SU-DHL-6 (cell line): ENCODE measurements around the gene KAZN.

Experiments
- H2AFZ ChIP-seq: fragments of 200-600 bp; sonication (generic); 2 replicates; pipeline ENCODE4 v1.6.1; 2014; ENCODE audit warnings: low read depth, mild to moderate bottlenecking, moderate library complexity, mixed read lengths, antibody characterized with exemption, low read length; ENCODE audit not compliant: severe bottlenecking
- H3F3A ChIP-seq: fragments of 200-600 bp; shearing (Covaris generic); 2 replicates; pipeline ENCODE4 v1.6.0; 2016; ENCODE audit warnings: antibody characterized with exemption, mild to moderate bottlenecking; ENCODE audit not compliant: insufficient read depth
- H3K27ac ChIP-seq: fragments of 200-600 bp; sonication (generic); 2 replicates; pipeline ENCODE4 v1.5.1; 2016; ENCODE audit warnings: low read depth, mild to moderate bottlenecking, low read length, moderate library complexity, mixed read lengths
- H3K27me3 ChIP-seq: fragments of 200-600 bp; sonication (generic), shearing (Covaris generic); 2 replicates; pipeline ENCODE4 v1.6.0; 2014; ENCODE audit warnings: mild to moderate bottlenecking, low read length
- H3K36me3 ChIP-seq: fragments of 200-600 bp; sonication (generic); 2 replicates; pipeline ENCODE4 v1.6.1; 2014; ENCODE audit warnings: mild to moderate bottlenecking, low read length, mixed read lengths
- H3K4me2 ChIP-seq: fragments of 300-600, 200-600 bp; shearing (Covaris generic), sonication (generic); 2 replicates; pipeline ENCODE4 v1.6.0; 2014; ENCODE audit warnings: low read length, low read depth, mild to moderate bottlenecking; ENCODE audit not compliant: poor library complexity, severe bottlenecking
- H3K4me3 ChIP-seq: fragments of 200-600 bp; sonication (generic); 2 replicates; pipeline ENCODE4 v1.5.1; 2014; ENCODE audit warnings: antibody characterized with exemption, low read length, mild to moderate bottlenecking, mixed read lengths; ENCODE audit not compliant: insufficient read depth, poor library complexity, severe bottlenecking
- H3K79me2 ChIP-seq: fragments of 200-600 bp; sonication (generic); 2 replicates; pipeline ENCODE4 v1.6.1; 2014; ENCODE audit warnings: mild to moderate bottlenecking, low read length, moderate library complexity; ENCODE audit not compliant: insufficient read depth
- H3K9ac ChIP-seq: fragments of 200-600 bp; sonication (generic); 2 replicates; pipeline ENCODE4 v1.7.0; 2014; ENCODE audit warnings: mild to moderate bottlenecking, low read length
- H3K9me2 ChIP-seq: fragments of 200-600 bp; sonication (generic); replicated peaks from 2 replicates; pipeline ENCODE4 v1.6.1; 2014; ENCODE audit warnings: low read length; ENCODE audit not compliant: insufficient read depth
- H3K9me3 ChIP-seq: fragments of 200-600 bp; sonication (generic); 2 replicates; pipeline ENCODE4 v1.6.1; 2014; ENCODE audit warnings: low read length, mixed read lengths; ENCODE audit not compliant: insufficient read depth
- H4K20me1 ChIP-seq: fragments of 200-600 bp; sonication (generic); 2 replicates; pipeline ENCODE4 v1.6.1; 2014; ENCODE audit warnings: low read depth, mild to moderate bottlenecking, antibody characterized with exemption, low read length, moderate library complexity, mixed read lengths
- EZH2phosphoT487 ChIP-seq: fragments of 200-600 bp; sonication (generic), shearing (Covaris generic); conservative IDR thresholded peaks from 2 replicates; pipeline ENCODE4 v1.6.1; 2018; ENCODE audit warnings: mild to moderate bottlenecking, antibody characterized with exemption, low read length, moderate library complexity, mixed read lengths
- TF ChIP-seq, protein P1 (sequence below): fragments of 200-600 bp; sonication (generic); IDR thresholded peaks from one replicate; pipeline ENCODE4 v1.5.1; 2017; ENCODE audit warnings: antibody characterized with exemption, mild to moderate bottlenecking, low read length, moderate library complexity; ENCODE audit not compliant: insufficient read depth, poor library complexity, severe bottlenecking

Gene KAZN

DNA sequence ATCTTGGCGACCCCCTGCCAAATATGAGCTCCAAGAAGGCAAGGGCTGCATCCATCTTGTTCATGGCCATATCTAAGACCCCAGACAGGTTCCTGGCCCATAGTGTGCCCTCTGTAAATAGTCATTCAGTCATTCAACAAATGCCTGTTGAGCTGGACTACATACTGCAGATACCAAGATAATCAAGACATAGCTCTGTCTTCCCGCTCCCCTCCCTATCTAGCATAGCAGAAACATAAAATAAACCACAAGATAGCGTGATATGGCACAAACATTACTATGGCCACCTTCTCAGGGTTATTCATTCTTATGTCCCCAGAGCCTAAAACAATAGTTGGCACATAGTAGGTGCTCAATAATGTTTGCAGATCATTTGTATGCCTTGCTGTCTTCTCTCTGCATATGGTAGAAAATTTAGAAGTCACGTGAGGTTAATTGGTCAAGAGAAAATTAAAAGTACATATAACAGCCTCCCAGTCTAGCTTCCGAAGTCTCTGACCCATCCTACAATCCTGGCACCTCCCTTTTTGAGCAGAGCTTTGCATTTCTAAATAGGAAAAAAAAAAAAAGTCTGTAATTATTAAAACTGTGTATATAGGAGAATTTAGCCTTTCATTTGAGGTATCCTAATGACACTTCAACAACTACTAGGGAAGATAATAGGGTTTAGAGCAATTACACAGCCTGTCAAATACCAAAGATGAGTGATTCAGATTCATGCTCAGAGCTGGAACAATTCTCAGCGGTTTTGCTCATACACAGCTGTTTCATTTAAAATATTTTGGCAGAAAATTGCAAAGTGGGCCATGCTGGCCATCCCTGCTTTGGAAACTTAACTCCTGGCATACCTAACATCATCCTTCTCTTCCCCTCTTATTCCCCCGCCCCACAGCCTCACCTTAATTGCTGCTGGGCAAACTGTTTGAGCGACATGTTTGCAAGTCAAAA lies 219.0 kb downstream of the KAZN start:
- no peaks in the 10 kb centered on the region for H3K36me3 ChIP-seq

DNA sequence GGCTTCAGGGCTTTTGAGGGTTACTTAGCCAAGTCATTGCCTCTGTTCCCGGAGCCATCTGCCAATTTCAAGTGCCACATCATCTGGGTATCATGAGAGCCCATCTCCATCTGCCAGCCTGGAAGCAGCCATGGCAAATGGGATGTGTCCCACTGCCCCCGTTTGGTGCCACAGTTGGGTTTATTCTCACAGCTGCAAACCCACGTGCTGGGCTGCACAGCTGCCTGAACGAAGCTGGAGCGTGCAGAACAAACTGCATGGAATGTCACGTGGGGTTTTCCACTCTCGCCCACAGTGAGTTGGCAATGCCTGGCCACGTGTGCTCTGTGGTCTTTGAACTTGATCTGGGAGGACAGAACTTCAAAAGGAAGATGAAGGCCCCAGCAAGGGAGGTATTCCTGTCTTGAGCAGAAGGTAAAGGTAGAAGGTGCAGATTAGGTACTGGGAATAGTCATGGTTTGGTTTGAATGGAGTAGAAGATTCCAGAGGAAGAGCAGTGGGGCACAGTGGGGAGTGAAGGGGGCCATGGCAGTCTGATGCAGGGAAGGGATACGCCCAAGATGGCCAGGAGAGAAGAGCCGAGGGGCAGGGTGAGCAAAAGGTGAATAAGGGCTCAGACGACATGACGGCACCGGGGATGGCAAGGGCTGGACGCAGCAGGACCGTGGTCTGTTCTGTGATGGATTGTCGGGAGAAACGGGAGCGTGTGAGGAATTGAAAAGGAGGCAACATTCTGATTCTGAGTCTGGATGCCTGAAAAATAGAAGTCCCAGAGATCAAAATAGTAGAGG lies 222.0 kb downstream of the KAZN start:
- Histone ChIP-seq H3K9ac (no peak overlapping the region), H3F3A (no peaks in the 10 kb centered on the region), H3K4me3 (no peak overlapping the region), H3K27me3 (no peaks in the 10 kb centered on the region), H3K4me2 (no peak overlapping the region), H3K79me2 (no peaks in the 10 kb centered on the region), H3K9me3 (no peaks in the 10 kb centered on the region), H3K27ac (no peak overlapping the region), H3K9me2 (no peaks in the 10 kb centered on the region), H4K20me1 (no peaks in the 10 kb centered on the region), H3K36me3 (no peaks in the 10 kb centered on the region), H2AFZ (no peak overlapping the region)
- TF ChIP-seq, protein P1, sequence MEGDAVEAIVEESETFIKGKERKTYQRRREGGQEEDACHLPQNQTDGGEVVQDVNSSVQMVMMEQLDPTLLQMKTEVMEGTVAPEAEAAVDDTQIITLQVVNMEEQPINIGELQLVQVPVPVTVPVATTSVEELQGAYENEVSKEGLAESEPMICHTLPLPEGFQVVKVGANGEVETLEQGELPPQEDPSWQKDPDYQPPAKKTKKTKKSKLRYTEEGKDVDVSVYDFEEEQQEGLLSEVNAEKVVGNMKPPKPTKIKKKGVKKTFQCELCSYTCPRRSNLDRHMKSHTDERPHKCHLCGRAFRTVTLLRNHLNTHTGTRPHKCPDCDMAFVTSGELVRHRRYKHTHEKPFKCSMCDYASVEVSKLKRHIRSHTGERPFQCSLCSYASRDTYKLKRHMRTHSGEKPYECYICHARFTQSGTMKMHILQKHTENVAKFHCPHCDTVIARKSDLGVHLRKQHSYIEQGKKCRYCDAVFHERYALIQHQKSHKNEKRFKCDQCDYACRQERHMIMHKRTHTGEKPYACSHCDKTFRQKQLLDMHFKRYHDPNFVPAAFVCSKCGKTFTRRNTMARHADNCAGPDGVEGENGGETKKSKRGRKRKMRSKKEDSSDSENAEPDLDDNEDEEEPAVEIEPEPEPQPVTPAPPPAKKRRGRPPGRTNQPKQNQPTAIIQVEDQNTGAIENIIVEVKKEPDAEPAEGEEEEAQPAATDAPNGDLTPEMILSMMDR: no peak
- TF ChIP-seq EZH2phosphoT487: no peak

More for the DNA sequence above, 219.0 kb downstream of the KAZN start:
- H3K9me2 ChIP-seq: no peaks in the 10 kb centered on the region
- H3K4me3 ChIP-seq: no peak overlapping the region
- no peaks in the 10 kb centered on the region for H3K79me2 ChIP-seq
- H3K9ac ChIP-seq: no peak overlapping the region
- H3K4me2 ChIP-seq: no peak overlapping the region
- no peaks in the 10 kb centered on the region for H3K27me3 ChIP-seq
- H3F3A ChIP-seq: no peaks in the 10 kb centered on the region
- no peak for TF ChIP-seq EZH2phosphoT487
- TF ChIP-seq, protein P1: no peak
- no peak overlapping the region for H3K27ac ChIP-seq
- H3K9me3 ChIP-seq: no peaks in the 10 kb centered on the region
- H4K20me1 ChIP-seq: no peaks in the 10 kb centered on the region
- H2AFZ ChIP-seq: no peak overlapping the region

DNA sequence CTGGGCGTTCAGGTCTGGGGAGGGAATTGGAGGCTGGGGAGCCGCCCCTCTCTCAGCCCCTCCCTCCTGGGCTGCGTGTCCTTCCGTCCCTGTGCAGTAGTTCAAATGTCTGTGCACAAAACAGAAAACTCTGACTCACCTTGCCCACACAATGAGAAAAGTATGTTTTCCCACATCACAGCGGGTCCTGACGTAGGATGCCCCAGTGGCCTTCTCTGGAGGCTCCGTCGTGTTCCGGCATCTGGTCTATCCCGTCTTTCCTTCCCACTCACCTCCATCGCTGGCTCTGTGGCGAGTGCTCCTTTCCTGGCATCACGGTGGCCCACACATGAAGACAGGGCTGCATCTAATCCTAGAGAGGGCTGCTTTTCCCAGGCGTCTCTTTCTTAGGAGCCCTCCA lies 224.0 kb downstream of the KAZN start:
- no peaks in the 10 kb centered on the region for H3K36me3 ChIP-seq
- no peak overlapping the region for H3K9ac ChIP-seq
- no peak overlapping the region for H3K4me3 ChIP-seq
- no peak overlapping the region for H3K27ac ChIP-seq
- no peaks in the 10 kb centered on the region for H3K9me3 ChIP-seq
- TF ChIP-seq, protein P1: no peak
- no peak for TF ChIP-seq EZH2phosphoT487
- H4K20me1 ChIP-seq: no peaks in the 10 kb centered on the region
- no peaks in the 10 kb centered on the region for H3K9me2 ChIP-seq
- H3K27me3 ChIP-seq: no peaks in the 10 kb centered on the region
- no peaks in the 10 kb centered on the region for H3F3A ChIP-seq
- no peaks in the 10 kb centered on the region for H3K79me2 ChIP-seq
- H3K4me2 ChIP-seq: no peak overlapping the region
- H2AFZ ChIP-seq: no peak overlapping the region
